ENCODE measurements around the gene GTF2F2. TPM values are rescaled to one million over a fixed set of nuclear protein-coding genes. Genes with fewer than 3 reads are reported as not detected.

GTF2F2 gene
- total RNA-seq, 2 donors from 2014 or later: 20.4 to 23.3 TPM

DNA sequence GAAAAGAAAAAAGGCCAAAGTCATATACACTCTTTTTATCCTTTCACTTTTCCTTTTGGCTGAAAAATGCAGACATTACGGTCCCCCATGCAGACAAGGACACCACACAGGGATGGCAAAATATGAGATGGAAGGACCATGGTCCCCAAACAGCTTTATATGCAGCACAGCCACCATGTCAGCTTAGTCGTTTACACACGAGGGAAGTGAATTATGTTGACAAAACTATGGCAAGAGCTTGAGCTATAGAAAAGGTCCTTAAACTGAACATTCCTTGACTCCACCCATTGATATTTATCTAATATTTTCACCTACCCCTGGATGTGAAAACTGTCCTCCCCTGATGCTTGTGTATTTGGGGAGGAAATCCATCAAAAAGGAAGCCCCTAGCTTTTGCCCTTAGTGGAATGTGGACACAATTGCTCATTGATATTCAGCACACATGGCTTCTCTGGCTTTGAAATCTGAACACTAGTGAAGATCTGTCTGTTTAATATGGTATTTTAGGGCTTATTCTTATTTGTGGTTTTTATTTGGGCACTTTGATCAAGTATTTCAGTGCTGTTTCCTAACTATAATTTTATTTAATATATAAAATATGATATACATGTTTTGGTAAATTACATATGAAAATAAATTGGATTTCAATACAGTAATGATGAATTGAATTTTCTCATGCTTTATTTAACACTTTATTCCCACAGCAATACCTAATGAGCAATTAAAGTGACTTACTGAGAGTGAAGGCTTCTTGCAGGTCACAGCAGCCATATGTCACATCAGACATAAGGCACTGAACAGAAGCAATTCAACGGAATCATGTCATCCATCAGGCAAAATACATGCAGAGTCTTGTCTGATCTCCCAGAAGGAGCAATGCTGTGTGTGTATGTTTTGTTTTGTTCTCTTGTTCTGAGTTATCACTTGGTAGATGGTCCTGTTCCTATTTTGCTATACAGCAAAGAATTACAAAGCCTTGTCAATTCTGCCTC is 6.8 kb upstream of the GTF2F2 start:
- DNase-seq (ENCODE audit: low spot score in 2 of 2): no peak
- ATAC-seq: no peak
- Mint-ChIP-seq H3K36me3 (no peaks in the 10 kb centered on the region), H3K27ac (no peak overlapping the region), H3K9me3 (no peaks in the 10 kb centered on the region)

DNA sequence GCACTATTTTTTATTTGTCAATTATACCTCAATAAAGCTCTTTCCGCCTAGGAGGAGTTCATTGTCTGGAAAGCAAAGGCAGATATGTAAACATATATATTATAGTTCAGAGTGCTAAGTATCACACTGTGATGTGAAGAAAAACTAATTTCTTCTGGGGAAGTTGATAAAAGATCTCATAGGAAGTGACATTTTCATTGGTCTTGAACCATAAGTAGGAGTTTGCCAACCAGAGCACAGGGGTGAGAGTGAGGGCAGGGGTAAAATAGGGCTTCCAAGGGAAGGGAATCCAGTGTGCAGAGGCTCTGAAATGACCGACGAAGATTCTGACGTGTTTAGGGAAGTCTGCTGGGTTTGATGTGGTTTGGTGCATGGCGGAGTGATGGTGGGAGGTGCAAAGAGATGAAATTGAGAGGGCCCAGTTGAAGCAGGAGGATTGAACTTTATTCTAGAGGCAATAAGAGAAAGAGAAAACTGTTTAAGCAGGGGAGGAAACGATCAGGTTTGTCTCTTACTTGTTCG is 780 bp upstream of the GTF2F2 start:
- H3K27ac Mint-ChIP-seq: no peak overlapping the region
- ATAC-seq: peak; percentile 79 to 89
- H3K9me3 Mint-ChIP-seq: no peaks in the 10 kb centered on the region
- H3K36me3 Mint-ChIP-seq: no peaks in the 10 kb centered on the region
- peak; percentile 47 to 73 for DNase-seq (ENCODE audit: low spot score in 2 of 2)

DNA sequence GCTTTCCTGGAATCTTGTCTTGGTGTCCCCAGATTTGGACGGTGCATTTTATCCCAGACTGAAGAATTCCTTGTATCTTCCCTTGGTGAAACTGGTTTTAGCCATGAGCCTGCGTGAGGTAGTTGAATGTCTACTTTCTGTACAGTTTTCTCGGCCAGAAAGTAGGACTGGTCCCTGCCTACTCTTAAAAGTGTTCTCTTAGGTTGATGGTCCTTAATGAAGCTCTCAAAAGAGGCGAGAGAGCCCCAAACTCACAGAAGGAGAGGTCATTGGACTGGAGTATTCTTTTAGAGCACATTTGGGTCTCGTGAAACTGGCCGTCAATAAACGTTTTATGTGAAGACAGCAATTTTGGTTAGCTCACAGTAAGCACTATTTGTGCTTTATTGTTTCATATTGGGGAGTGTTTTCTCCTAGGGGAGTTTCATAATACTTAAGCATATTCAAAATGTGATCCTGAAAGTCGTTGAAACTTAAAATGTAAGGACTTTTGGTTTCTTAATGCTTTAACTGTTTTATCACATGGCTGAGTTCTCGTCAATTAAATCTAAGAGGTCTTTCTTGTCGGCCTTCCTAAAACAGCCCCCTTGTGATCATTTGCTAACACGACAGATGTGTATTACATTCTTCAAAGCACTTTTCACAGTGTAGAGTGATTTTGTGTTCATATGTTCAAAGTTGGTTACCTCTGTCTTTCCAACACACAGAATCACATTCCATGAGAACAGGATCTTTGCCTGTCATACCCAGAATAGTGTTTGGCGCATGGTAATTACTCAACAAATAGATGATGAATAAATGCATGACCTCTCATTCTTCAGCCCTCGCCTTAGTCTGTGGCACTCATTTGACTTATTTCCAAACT is 889 bp downstream of the GTF2F2 start:
- no peaks in the 10 kb centered on the region for H3K9me3 Mint-ChIP-seq
- DNase-seq (ENCODE audit: low spot score in 2 of 2): no peak
- ATAC-seq: peak in 1 of 2 donors; percentile 15
- H3K36me3 Mint-ChIP-seq: no peaks in the 10 kb centered on the region
- H3K27ac Mint-ChIP-seq: no peak overlapping the region

DNA sequence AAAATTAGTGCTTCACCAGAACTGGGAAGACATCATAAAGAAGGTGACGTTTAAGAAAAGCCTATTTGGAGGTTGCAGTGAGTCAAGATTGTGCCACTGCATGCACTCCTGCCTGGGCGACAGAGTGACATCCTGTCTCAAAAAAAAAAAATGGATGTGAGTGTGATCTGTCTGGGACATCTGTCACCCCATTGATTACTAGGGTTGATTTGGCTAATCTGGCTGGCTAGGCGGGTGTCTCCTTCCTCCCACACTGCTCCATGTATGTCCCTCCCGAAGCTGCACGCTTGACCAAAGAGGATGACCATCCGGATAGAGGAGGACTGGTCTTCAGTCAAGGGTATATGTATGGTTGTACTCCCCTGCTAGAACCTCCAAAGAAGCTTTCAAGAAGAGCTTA is 2.6 kb downstream of the GTF2F2 start:
- no peak for DNase-seq (ENCODE audit: low spot score in 2 of 2)
- H3K36me3 Mint-ChIP-seq: no peaks in the 10 kb centered on the region
- no peak overlapping the region for H3K27ac Mint-ChIP-seq
- no peaks in the 10 kb centered on the region for H3K9me3 Mint-ChIP-seq
- ATAC-seq: no peak

DNA sequence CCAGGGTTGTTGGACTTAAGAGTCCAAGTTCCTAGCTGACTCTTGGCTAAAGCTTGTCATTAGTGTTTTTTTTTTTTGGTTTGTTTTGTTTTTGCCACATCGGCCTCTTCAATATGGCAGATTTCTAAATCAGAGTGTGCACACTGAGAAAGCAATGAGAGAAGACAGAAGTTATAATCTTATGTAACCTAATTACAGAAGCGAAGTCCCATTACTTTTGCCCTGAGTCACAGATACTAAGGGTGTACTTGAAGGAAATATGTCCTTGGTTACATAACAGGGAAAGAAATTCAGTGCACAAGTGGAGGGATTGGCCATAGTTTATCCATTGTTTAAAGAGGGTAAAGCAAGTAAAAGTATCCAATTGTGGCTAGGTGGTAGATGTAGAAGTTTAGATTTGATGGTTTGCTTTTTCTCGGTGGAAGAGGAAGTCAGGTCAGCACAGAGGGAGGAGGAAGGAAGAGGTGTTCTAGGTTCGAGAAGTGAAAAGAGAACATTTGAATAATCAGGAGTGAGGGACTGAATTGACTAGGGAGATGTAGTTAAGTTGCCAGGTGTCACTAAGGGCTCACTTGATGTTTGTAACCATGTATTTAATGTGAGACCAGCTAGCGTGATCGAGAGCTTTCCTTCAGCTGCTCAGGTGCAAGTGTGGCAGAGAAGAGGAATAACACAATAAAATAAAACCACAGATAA is 12.2 kb downstream of the GTF2F2 start:
- peaks cover 16 to 23% of the 10 kb centered on the region in 2 donors for H3K9me3 Mint-ChIP-seq
- peaks cover 21 to 35% of the 10 kb centered on the region in 2 donors for H3K36me3 Mint-ChIP-seq
- ATAC-seq (no peak), DNase-seq (ENCODE audit: low spot score in 2 of 2) (no peak)
- no peak overlapping the region for H3K27ac Mint-ChIP-seq

DNA sequence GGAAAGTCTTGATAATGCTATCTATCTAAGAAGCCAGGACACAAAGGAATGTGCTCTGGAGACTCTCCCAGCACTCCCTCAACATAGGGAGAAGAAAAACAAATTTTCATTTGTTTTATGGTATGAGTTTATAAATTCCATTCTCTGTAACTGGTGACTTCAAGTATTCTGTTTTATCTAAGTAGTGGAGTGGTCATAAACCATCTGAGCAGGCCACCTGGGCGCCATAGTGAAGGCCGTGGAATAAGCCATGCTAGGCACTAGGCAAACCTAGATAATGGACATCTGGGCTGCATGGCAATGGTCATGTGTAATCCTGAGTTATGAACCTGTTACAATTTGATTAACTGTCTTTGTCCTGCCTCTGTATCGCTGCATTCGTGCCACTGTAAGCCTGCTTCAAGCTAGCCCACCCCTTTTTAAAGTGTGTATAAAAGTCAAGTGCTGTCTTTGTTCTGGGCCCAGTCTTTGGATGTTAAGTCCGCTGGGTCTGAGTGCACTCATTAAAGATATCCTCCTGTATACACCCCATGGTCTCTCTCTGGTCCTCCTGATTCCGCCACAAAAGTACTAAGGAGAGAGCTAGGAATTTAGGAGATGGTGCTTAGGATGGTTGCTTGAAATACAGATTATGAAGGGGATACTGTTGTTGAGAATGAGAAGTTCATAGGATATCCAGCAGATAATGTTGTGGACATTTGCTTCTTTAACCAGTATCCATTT is 13.2 kb downstream of the GTF2F2 start:
- ATAC-seq (no peak), DNase-seq (ENCODE audit: low spot score in 2 of 2) (no peak)
- H3K27ac Mint-ChIP-seq: peak overlapping the region in 1 of 2 donors; percentile 59
- H3K36me3 Mint-ChIP-seq: peaks cover 26 to 41% of the 10 kb centered on the region in 2 donors
- H3K9me3 Mint-ChIP-seq: peaks cover 16 to 23% of the 10 kb centered on the region in 2 donors

DNA sequence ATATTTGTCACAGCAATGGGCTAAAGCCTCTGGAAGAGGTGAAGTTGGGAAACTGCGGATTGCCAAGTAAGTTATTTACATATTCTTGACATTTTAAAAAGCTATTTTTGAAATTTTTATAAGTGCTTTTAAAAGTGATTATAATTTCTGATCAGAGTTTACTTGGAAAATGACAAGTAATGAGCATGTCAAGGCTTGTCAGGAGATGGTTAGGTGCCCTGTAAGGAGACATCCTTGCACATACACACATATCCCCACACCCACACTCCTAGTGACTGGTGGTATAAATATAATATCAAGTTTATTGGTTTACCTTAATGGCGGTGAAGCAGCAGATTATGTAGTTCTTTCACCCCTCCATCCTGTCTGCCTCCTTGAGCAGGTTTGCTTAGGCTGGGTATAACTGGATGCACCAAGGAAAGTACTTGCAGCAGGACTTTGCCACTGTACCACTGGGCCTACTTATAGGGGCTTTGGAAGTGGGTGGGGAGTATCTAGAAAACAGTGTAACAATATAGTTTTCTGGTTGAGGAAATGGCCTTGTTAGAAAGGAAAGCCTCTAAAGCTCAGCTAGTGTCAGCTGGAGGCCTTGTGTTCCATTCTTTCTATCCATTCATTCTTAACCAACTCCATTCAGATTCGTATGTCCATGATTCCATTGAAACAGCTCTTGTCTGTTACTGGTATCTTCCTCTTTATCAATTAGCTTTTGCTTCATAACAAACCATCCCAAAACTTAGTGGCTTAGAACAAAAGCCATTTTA is 16.6 kb downstream of the GTF2F2 start:
- ATAC-seq (no peak), DNase-seq (ENCODE audit: low spot score in 2 of 2) (no peak)
- Mint-ChIP-seq H3K27ac (no peak overlapping the region), H3K36me3 (peaks cover 18 to 26% of the 10 kb centered on the region in 2 donors), H3K9me3 (peaks cover 10% of the 10 kb centered on the region in 2 donors)

DNA sequence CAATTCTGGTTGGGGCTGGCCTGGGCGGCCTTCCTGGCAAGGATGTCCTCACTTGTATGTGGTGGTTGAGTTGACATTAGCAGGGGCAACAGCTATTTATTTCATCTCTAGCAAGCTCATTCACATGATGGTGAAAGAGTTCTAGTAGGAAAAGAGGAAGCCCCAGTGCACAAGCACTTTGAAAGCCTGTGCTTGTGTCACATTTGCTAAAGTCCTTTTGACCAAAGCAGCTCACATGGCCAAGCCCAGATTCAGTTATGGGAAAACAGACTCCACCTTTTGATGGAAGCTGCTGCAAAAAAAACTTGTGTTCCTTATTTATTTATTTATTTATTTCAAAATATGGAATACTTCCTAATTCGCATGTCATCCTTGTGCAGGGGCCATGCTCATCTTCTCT is 17.2 kb downstream of the GTF2F2 start:
- Mint-ChIP-seq H3K9me3 (peaks cover 7% of the 10 kb centered on the region in 2 donors), H3K27ac (no peak overlapping the region), H3K36me3 (peaks cover 14 to 21% of the 10 kb centered on the region in 2 donors)
- DNase-seq (ENCODE audit: low spot score in 2 of 2) (no peak), ATAC-seq (no peak)

DNA sequence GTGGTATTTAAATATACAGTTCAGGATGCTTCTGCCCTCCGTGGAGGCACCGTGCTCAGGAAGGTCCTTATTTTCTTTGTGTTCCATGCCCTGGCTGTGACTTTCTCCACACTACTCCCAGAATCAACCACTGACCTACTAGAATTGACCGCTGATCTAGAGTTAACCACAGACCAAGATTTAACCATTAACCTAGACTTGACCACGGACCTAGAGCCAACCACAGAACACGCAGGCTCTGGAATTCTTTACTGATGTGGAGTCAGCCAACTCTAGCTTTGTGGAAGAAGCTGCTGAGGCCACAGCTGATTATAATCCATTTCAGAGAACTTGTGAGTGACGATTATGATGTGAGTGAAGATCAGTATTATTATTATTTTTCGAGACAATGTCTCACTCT is 18.0 kb downstream of the GTF2F2 start:
- DNase-seq (ENCODE audit: low spot score in 2 of 2): no peak
- peaks cover 11 to 15% of the 10 kb centered on the region in 2 donors for H3K36me3 Mint-ChIP-seq
- peak overlapping the region in 1 of 2 donors; percentile 36 for H3K27ac Mint-ChIP-seq
- ATAC-seq: no peak
- H3K9me3 Mint-ChIP-seq: no peaks in the 10 kb centered on the region

DNA sequence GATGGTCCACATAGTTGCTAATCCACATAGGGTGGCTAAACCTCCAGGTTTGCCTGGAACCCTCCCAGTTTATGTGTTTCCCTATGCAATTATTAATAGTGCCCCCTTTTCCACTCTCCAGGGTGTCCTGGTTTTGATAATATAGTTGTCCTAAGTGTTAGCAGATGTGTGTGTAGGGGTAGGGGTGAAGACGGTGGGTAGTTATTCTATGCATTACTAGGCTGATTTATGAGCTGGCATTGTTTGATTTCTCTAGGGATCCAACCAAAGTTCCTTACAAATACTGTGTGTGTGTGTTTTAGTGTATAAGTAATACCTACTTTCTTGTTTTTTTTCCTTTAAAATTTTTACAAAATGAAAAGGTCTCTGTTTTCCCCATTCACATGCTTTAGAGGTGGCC is 21.1 kb downstream of the GTF2F2 start:
- DNase-seq (ENCODE audit: low spot score in 2 of 2) (no peak), ATAC-seq (no peak)
- H3K27ac Mint-ChIP-seq: no peak overlapping the region
- H3K36me3 Mint-ChIP-seq: peaks cover 11 to 18% of the 10 kb centered on the region in 2 donors
- no peaks in the 10 kb centered on the region for H3K9me3 Mint-ChIP-seq

DNA sequence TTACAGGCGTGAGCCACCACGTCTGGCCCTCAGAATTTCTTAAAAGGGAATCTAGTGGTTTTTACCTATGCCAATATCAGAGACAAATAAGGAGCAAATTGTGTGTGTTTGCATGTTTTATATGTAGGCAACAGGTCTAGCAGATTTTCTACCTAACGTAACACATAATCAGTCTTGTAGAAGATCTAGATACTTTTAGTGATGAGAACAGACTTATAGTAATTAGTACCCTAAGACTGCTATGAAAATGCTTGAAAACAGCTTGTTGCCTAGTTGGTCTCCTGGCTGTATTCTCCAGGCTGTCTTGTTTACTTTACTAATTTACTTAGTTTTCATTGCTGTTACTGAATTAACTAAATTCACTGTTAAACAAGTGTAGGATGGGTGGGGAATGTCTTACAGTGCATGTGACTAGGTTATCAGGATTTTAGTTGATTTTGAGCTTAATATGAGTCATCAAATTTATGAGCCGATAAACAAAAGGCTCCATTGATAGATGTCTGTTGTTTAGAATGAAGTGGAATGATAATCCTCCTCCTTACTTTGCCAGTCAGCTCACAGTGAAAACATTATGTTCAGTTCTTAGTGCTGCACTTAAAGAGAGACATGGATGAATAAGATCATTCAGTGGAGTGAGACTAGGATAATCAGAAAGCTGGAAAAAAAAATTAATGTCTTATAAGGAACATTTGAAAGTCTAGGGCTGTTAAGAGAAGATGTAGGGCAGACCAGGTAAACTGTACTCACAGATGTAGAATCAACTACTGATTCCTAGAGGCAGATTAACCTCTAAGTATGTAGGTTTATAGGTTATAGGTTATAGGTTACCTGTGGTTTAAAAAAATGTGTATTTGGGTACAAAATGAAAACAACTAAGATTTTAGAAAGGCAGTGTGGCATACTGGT is 22.4 kb downstream of the GTF2F2 start:
- H3K36me3 Mint-ChIP-seq: peaks cover 11 to 18% of the 10 kb centered on the region in 2 donors
- no peak for DNase-seq (ENCODE audit: low spot score in 2 of 2)
- H3K27ac Mint-ChIP-seq: no peak overlapping the region
- ATAC-seq: no peak
- H3K9me3 Mint-ChIP-seq: no peaks in the 10 kb centered on the region

DNA sequence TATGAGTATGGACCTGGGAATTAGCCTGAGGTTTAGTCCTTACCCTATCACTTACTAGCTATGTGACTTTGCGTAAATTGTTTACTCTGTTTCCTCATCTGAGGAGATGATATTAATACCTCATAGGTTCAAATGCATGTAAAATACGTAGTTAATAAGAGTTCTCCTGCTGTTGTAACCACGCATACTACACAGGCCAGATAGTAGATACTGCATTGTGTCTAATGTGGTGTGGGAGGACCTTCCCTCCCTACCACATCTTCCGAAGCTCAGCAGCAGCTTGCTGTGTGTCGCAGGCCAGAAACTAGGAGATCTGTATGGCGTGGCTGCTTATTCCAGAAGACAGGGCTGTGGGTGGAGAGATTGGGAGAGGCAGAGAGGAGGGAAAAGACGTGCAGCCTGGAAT is 23.0 kb downstream of the GTF2F2 start:
- Mint-ChIP-seq H3K36me3 (peaks cover 7 to 14% of the 10 kb centered on the region in 2 donors), H3K27ac (no peak overlapping the region), H3K9me3 (no peaks in the 10 kb centered on the region)
- ATAC-seq (no peak), DNase-seq (ENCODE audit: low spot score in 2 of 2) (no peak)

DNA sequence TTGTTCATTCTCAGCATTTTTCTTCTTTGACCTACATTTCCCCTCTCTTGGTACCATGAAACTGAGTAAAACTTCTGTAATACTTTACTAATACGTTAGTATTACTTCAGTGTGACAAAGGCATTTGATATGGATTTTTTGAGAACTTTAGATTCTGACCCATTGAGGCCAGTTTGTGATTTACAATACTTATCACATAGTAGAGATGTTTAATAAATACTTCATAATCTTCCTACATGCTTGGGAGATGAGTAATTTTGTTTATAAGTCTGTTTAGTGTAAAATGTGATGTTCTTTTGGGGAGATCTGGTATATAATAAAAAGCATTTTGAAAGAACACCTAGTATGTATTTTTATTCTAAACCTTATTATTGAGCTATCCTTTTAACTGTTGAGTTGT is 29.7 kb downstream of the GTF2F2 start:
- H3K9me3 Mint-ChIP-seq: no peaks in the 10 kb centered on the region
- no peak overlapping the region for H3K27ac Mint-ChIP-seq
- peaks cover 0 to 6% of the 10 kb centered on the region in 2 donors for H3K36me3 Mint-ChIP-seq
- ATAC-seq (no peak), DNase-seq (ENCODE audit: low spot score in 2 of 2) (no peak)

DNA sequence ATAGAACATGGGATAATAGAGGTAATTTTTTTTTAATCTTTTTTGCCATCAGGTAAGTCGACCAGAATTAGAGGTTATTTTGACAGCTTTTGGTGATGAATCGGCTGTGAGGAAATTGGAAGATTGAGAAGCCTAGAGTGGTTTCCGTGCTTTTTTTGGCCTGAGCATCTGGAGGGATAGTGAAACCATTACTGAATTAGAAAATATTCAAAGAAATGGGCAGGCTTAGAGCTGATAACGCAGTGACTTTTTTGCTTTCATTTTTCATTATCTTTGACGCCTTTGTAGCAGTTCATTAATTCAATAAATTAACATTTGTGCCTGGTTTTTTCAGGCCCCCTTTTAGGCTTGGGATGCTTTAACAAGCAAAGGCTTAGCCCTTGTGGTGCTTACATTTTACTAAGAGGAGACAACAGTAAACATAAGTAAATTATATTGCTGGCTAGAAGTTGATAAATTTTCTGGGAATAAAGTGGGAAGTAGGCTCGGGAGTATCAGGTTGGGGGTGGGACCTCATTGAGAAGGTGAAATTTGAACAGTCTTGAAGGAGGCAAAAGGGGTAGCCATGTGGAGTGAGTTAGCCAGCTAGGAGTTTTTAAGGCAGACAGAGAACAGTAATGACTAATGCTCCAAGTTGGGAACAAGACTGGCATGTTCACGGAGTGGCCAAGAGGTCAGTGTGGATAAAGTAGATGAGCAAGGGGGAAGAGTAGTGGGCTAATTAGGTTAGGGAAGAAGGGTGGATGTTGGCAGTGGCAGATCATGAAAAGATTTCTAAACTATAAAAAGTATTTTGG is 36.5 kb downstream of the GTF2F2 start:
- DNase-seq (ENCODE audit: low spot score in 2 of 2) (no peak), ATAC-seq (no peak)
- Mint-ChIP-seq H3K27ac (peak overlapping the region in 1 of 2 donors; percentile 1), H3K9me3 (peaks cover 4 to 16% of the 10 kb centered on the region in 2 donors), H3K36me3 (peaks cover 28 to 48% of the 10 kb centered on the region in 2 donors)

Data from activated naive CD4-positive, alpha-beta T cell treated with anti-CD3 and anti-CD28 coated beads, Interleukin-2, amount 50 U/mL, for 72 hours (primary cell).